ENCODE results near the gene MALT1.

- no peak for TF ChIP-seq REST (IDR thresholded peaks at IDR 0.05; ENCODE audit: insufficient read depth in 1 of 2, low read depth in 2 of 2, low read length in 2 of 2)
- TF ChIP-seq POLR2AphosphoS5 (IDR thresholded peaks at IDR 0.05; ENCODE audit: low read depth, low read length): no peak
- no peak for TF ChIP-seq TAF1 (IDR thresholded peaks at IDR 0.05; ENCODE audit: borderline replicate concordance, insufficient read depth, low read length)
- no peak for TF ChIP-seq SIN3A (IDR thresholded peaks at IDR 0.05; ENCODE audit: borderline replicate concordance, insufficient read depth, low read length)
- TF ChIP-seq FOXP2 (optimal IDR thresholded peaks at IDR 0.05; ENCODE audit: borderline replicate concordance, extremely low read depth, extremely low read length, insufficient read depth): no peak
Measured at GRCh38 chr18:58668897-58669296, 2.4 kb upstream of the MALT1 start.
